Liver (tissue), 3 donors: ENCODE results near the gene DMD.

Experiments
- FOXA1 ChIP-seq: IDR thresholded peaks from 2 replicates; pipeline ENCODE4 v1.6.1; 2016; ENCODE audit warnings: antibody characterized with exemption
- GABPA ChIP-seq, 2 donors: IDR thresholded peaks in 1 of 2; conservative IDR thresholded peaks in 1 of 2; 2 replicates each; pipeline ENCODE4 v1.6.1; 2016; ENCODE audit warnings: antibody characterized with exemption in 2 of 2, mild to moderate bottlenecking in 1 of 2, moderate library complexity in 1 of 2
- HNF4G ChIP-seq: IDR thresholded peaks from 2 replicates; pipeline ENCODE4 v1.6.1; 2016; ENCODE audit warnings: antibody characterized with exemption
- NR2F2 ChIP-seq: IDR thresholded peaks from 2 replicates; pipeline ENCODE4 v1.6.1; 2016; ENCODE audit warnings: antibody characterized with exemption
- RAD21 ChIP-seq, 2 donors: IDR thresholded peaks; 2 replicates each; pipeline ENCODE4 v1.6.1; 2016; ENCODE audit warnings: antibody characterized with exemption in 2 of 2, mild to moderate bottlenecking in 2 of 2
- SP1 ChIP-seq: IDR thresholded peaks from 2 replicates; pipeline ENCODE4 v1.6.1; 2018; ENCODE audit warnings: antibody characterized with exemption, mild to moderate bottlenecking
- TAF1 ChIP-seq: conservative IDR thresholded peaks from 2 replicates; pipeline ENCODE4 v1.6.1; 2016; ENCODE audit warnings: antibody characterized with exemption, mild to moderate bottlenecking
- YY1 ChIP-seq: IDR thresholded peaks from 2 replicates; pipeline ENCODE4 v1.6.1; 2016; ENCODE audit warnings: antibody characterized with exemption, mild to moderate bottlenecking
- TF ChIP-seq, protein P1 (sequence below): fragments of 150-350 bp; IDR thresholded peaks from 2 replicates; pipeline ENCODE4 v1.5.1; 2017; ENCODE audit warnings: improper control_type of control experiment, low read depth, low read length; ENCODE audit not compliant: missing input control
- TF ChIP-seq, protein P2 (sequence below): IDR thresholded peaks from 2 replicates; pipeline ENCODE4 v1.6.1; 2016; ENCODE audit warnings: antibody characterized with exemption
- TF ChIP-seq, protein P3 (sequence below): IDR thresholded peaks from 2 replicates; pipeline ENCODE4 v1.6.1; 2016; ENCODE audit warnings: antibody characterized with exemption
- TF ChIP-seq, protein P4 (sequence below): IDR thresholded peaks from 2 replicates; pipeline ENCODE4 v1.6.1; 2016; ENCODE audit warnings: antibody characterized with exemption, mild to moderate bottlenecking
- donor health status: healthy.
- donor health status: healthy.

DNA sequence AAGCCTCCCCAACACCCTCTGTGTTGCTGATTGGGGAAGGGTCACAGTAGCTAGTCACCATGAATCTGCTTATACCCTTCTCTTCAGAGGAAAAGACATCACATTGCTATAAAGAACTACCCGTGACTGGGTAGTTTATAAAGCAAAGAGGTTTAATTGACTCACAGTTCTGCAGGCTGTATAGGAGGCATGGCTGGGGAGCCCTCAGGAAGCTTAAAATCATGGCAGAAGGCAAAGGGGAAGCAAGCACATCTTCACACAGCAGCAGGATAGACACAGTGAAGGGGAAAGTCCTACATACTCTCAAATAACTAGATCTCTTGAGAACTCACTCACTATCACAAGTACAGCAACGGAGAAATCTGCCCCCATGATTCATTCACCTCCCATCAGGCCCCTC lies 1910.1 kb downstream of the DMD start:
- TF ChIP-seq, protein P1, sequence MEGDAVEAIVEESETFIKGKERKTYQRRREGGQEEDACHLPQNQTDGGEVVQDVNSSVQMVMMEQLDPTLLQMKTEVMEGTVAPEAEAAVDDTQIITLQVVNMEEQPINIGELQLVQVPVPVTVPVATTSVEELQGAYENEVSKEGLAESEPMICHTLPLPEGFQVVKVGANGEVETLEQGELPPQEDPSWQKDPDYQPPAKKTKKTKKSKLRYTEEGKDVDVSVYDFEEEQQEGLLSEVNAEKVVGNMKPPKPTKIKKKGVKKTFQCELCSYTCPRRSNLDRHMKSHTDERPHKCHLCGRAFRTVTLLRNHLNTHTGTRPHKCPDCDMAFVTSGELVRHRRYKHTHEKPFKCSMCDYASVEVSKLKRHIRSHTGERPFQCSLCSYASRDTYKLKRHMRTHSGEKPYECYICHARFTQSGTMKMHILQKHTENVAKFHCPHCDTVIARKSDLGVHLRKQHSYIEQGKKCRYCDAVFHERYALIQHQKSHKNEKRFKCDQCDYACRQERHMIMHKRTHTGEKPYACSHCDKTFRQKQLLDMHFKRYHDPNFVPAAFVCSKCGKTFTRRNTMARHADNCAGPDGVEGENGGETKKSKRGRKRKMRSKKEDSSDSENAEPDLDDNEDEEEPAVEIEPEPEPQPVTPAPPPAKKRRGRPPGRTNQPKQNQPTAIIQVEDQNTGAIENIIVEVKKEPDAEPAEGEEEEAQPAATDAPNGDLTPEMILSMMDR = no peak
- TF ChIP-seq YY1 (no peak), RAD21 (IDR thresholded peaks at IDR 0.05) (no peak), SP1 (no peak), FOXA1 (no peak), TAF1 (no peak), NR2F2 (no peak), HNF4G (no peak), GABPA (IDR thresholded peaks at IDR 0.05 in 1 of 2, conservative IDR thresholded peaks at IDR 0.05 in 1 of 2) (no peak)
- TF ChIP-seq, protein P2, sequence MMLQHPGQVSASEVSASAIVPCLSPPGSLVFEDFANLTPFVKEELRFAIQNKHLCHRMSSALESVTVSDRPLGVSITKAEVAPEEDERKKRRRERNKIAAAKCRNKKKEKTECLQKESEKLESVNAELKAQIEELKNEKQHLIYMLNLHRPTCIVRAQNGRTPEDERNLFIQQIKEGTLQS = no peak
- TF ChIP-seq, protein P3, sequence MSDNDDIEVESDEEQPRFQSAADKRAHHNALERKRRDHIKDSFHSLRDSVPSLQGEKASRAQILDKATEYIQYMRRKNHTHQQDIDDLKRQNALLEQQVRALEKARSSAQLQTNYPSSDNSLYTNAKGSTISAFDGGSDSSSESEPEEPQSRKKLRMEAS = no peak
- TF ChIP-seq, protein P4, sequence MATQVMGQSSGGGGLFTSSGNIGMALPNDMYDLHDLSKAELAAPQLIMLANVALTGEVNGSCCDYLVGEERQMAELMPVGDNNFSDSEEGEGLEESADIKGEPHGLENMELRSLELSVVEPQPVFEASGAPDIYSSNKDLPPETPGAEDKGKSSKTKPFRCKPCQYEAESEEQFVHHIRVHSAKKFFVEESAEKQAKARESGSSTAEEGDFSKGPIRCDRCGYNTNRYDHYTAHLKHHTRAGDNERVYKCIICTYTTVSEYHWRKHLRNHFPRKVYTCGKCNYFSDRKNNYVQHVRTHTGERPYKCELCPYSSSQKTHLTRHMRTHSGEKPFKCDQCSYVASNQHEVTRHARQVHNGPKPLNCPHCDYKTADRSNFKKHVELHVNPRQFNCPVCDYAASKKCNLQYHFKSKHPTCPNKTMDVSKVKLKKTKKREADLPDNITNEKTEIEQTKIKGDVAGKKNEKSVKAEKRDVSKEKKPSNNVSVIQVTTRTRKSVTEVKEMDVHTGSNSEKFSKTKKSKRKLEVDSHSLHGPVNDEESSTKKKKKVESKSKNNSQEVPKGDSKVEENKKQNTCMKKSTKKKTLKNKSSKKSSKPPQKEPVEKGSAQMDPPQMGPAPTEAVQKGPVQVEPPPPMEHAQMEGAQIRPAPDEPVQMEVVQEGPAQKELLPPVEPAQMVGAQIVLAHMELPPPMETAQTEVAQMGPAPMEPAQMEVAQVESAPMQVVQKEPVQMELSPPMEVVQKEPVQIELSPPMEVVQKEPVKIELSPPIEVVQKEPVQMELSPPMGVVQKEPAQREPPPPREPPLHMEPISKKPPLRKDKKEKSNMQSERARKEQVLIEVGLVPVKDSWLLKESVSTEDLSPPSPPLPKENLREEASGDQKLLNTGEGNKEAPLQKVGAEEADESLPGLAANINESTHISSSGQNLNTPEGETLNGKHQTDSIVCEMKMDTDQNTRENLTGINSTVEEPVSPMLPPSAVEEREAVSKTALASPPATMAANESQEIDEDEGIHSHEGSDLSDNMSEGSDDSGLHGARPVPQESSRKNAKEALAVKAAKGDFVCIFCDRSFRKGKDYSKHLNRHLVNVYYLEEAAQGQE = no peak
